Ishikawa (cell line): ENCODE measurements around the gene GDF2.

Experiments
- CEBPB ChIP-seq: IDR thresholded peaks from 2 replicates; pipeline ENCODE4 v1.6.1; 2012
- CREB1 ChIP-seq: IDR thresholded peaks from 2 replicates; pipeline ENCODE4 v1.6.1; 2012; ENCODE audit warnings: low read depth
- EGR1 ChIP-seq: IDR thresholded peaks from 2 replicates; pipeline ENCODE4 v1.6.1; 2012
- EP300 ChIP-seq: IDR thresholded peaks from 2 replicates; pipeline ENCODE4 v1.6.1; 2012; ENCODE audit warnings: borderline replicate concordance
- FOXM1 ChIP-seq: IDR thresholded peaks from 2 replicates; pipeline ENCODE4 v1.6.1; 2012; ENCODE audit warnings: low read depth, borderline replicate concordance
- MAX ChIP-seq: IDR thresholded peaks from 2 replicates; pipeline ENCODE4 v1.6.1; 2012
- RAD21 ChIP-seq: IDR thresholded peaks from 2 replicates; pipeline ENCODE4 v1.6.1; 2012; ENCODE audit warnings: low read depth
- REST ChIP-seq: IDR thresholded peaks from 2 replicates; pipeline ENCODE4 v1.6.1; 2012; ENCODE audit warnings: low read depth, mild to moderate bottlenecking
- TAF1 ChIP-seq: IDR thresholded peaks from 2 replicates; pipeline ENCODE4 v1.6.1; 2012; ENCODE audit warnings: low read depth, mild to moderate bottlenecking
- TCF12 ChIP-seq: IDR thresholded peaks from 2 replicates; pipeline ENCODE4 v1.6.1; 2012; ENCODE audit warnings: low read depth
- USF1 ChIP-seq: IDR thresholded peaks from 2 replicates; pipeline ENCODE4 v1.6.1; 2012
- YY1 ChIP-seq: IDR thresholded peaks from 2 replicates; pipeline ENCODE4 v1.6.1; 2012; ENCODE audit warnings: low read depth
- ZBTB7A ChIP-seq: IDR thresholded peaks from 2 replicates; pipeline ENCODE4 v1.6.1; 2012; ENCODE audit warnings: low read depth

GRCh38 chr10:47282005-47282656 lies 40.1 kb upstream of the GDF2 start:
- no peak for TF ChIP-seq EP300
- TF ChIP-seq FOXM1: no peak
- no peak for TF ChIP-seq USF1
- TF ChIP-seq RAD21: no peak
- TF ChIP-seq CEBPB: no peak
- no peak for TF ChIP-seq CREB1
- TF ChIP-seq TAF1: no peak
- TF ChIP-seq MAX: no peak
- TF ChIP-seq TCF12: no peak
- no peak for TF ChIP-seq REST
- TF ChIP-seq YY1: no peak
- no peak for TF ChIP-seq ZBTB7A
- no peak for TF ChIP-seq EGR1
